M059J (cell line): ENCODE data around the gene PLEKHM3. TPM values are rescaled to one million over a fixed set of nuclear protein-coding genes. Genes with fewer than 3 reads are reported as not detected.

ENCODE experiments used
- DNase-seq: peaks from one replicate; pipeline ENCODE4 v3.0.0-alpha.2; 2012; ENCODE audit warnings: low read depth
- total RNA-seq: library from RNA; depleted of rRNA; stranded (reverse); fragments of >200 nt; shearing (Covaris generic); gene quantifications from 2 replicates; pipeline ENCODE4 v1.2.3, GENCODE V29; 2014

Gene PLEKHM3
- total RNA-seq, 1 experiment from 2014 or later, result 5.3 TPM

DNA sequence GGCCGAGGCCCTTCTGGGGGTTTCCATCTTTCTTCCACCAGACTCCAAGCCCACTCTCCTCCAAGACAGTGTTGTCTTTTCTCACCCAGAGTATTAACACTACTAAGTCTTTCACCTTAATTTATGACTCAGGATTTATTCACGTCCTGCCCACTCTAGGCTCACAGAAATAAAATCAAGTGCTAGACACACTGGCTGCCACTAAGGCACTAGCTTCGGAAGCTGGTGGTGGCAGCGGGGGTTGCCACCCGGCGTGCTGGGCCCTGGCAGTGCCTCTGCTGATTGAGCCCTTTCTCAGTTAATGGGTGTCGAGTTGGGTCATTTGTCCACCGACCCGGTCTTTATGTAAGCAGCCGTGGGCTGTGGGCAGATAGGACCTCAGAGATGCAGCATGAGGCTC lies 162.0 kb downstream of the PLEKHM3 start:
- peak; percentile 18 for DNase-seq

- DNase-seq, result no peak
Measured at GRCh38 chr2:207861789-207862188, 163.5 kb downstream of the PLEKHM3 start.

- DNase-seq, result no peak
Measured at GRCh38 chr2:207860685-207861084, 164.6 kb downstream of the PLEKHM3 start.

GRCh38 chr2:207855591-207855990 lies 169.7 kb downstream of the PLEKHM3 start:
- no peak for DNase-seq

DNA sequence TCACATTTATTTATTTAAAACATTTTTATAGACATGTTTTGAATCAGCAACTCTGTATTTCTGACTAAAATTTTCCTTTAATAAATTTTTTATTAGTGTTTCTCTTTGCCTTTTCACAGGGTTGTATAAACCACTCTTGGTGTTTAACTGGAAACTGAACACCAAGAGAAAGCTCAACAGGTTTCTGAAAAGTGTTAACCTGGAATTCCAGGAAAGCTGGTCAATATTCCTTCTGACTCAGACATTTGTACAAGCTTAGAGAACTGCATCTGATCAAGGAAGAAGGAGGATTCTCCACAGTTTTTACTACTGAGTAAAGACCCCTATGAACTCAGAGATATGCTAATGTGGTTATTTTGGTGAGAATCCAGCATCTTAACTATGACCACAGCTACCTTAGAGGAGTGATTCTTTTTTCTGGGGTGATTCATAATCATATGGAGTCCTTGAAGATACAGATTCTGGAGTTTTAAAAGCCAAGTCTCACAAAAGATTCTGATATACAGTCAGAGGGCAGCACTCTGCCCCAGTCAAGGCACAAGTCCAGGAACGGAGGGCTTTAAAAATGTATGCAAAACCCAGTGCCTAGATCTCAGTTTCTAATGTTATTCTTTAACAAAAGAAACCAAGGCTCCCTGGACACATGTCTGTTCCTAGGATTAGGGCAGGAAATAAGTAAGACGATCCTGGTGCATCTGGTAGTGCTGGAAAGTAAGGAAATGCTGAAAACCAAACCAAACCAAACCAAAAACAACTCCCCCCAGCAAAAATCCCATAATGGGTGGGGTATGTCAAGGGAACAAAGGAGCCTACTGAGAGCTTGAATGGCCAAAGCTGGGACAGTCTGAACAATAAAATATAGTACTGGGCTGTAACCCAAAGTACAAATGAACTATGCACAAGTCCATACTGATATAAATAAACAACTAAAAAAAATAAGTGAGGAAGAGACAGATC lies 170.6 kb downstream of the PLEKHM3 start:
- DNase-seq, result peak; percentile 75

DNA sequence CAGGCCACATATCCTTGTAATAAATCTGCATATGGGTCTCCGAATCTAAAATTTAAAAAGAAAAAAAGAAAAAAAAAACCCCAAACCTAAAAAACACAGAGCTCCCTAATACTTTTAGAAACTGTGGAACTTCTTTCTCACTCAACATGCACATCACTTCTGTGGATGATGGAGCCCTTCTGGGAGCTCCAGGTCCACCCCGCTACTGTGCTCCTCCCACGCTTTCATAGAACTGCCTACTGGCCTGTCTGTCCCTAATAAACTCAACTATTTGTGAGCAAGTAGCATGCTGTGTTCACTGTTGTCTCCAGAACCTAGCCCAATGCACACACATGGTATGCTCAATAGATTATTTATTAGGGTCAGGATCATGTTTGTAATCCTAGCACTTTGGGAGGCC lies 172.5 kb downstream of the PLEKHM3 start:
- DNase-seq, result no peak

- no peak for DNase-seq
Measured at GRCh38 chr2:207849443-207849842, 175.9 kb downstream of the PLEKHM3 start.

- no peak for DNase-seq
Measured at GRCh38 chr2:207848545-207848928, 176.8 kb downstream of the PLEKHM3 start.

DNA sequence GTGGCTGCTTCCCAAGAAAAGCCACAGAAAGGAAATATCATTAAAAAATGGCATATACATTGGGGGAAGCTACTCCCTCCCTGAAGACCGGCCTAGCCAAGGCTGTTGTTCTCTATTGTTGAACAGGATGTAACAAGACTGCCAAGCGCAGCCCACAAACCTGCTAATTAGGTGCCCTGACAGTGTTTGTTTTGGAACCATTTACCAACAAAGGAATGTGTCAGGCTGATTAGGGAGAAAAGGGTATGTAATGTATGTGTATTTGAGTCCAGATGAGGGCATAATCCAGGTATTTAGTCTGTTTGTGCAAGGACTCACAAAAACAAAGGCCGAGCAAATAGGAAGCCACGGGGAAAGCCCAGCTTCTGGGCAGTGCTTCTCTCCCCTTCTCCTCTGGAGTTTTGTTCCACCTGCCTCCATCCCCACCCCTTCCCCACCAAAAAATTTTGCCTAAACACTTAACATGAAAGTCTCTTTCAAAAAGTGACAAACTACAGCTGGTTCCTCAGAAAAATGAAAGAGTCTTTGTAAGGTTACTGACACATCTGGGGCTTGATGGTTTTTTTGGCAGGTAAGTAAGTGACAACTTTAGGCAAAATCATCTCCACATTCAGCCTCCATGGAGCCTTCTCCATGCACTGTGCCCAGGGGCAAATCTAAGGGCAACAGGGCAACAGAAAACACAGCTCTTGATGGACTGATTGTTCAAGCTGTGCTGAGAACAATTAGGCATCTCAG lies 177.4 kb downstream of the PLEKHM3 start:
- DNase-seq, result peak; percentile 78

- peak; percentile 19 for DNase-seq
Measured at GRCh38 chr2:207847098-207847806, 178.1 kb downstream of the PLEKHM3 start.

- no peak for DNase-seq
Measured at GRCh38 chr2:207845202-207845864, 180.0 kb downstream of the PLEKHM3 start.

DNA sequence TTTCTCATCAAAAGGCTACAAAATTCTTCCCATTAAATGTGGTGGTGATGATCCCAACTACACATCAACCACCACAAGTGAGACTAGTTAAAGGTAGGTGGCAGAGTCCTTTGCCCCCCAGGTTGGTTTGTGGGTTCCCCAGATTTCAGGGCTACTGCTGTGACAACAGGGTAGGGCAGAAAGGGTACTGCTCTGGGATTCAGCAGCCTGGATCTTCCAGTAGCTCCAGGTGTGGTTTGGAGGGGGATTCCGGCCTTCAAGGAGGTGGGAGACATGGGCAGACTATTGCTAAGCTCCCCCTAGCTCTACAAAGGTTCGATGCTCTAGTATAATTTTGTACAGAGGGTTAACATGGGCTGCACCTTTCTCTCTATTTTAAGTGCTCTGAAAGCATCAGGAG lies 180.7 kb downstream of the PLEKHM3 start:
- no peak for DNase-seq

GRCh38 chr2:207840101-207840500 lies 185.2 kb downstream of the PLEKHM3 start:
- no peak for DNase-seq

DNA sequence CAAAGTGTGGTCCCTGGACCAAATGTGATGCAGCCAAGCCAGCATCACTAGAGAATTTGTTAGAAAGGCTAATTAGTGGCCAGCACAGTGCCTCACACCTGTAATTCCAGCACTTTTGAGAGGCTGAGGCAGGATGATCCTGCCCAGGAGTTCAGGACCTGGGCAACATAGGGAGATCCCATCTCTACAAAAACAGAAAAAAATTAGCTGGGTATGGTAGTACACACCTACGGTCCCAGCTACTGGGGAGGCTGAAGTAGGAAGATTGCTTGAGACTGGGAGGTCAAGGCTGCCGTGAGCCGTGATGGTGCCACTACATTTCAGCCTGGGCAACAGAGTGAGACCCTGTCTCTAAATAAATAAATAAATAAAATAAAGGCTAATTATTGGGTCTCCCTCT lies 185.8 kb downstream of the PLEKHM3 start:
- DNase-seq, result no peak

DNA sequence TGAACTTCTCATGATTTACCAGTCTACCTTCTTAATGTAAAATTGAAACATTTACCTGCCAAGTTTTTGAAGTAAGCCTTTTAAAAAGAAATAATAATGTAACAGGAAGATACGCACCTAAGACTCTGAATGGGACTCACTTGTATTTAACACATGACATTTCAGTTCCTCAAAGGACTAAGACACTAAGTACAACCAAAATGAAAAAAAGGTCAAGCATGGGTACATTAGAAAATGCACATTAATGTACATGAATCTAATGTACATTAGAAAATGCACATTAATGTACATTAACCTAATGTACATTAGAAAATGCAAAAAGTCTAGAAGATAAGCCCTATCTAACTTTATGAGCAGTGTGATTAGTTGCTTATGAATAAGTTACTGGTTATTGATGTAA lies 186.3 kb downstream of the PLEKHM3 start:
- DNase-seq, result no peak

- no peak for DNase-seq
Measured at GRCh38 chr2:207836521-207837133, 188.7 kb downstream of the PLEKHM3 start.

GRCh38 chr2:207835805-207836204 lies 189.5 kb downstream of the PLEKHM3 start:
- no peak for DNase-seq

DNA sequence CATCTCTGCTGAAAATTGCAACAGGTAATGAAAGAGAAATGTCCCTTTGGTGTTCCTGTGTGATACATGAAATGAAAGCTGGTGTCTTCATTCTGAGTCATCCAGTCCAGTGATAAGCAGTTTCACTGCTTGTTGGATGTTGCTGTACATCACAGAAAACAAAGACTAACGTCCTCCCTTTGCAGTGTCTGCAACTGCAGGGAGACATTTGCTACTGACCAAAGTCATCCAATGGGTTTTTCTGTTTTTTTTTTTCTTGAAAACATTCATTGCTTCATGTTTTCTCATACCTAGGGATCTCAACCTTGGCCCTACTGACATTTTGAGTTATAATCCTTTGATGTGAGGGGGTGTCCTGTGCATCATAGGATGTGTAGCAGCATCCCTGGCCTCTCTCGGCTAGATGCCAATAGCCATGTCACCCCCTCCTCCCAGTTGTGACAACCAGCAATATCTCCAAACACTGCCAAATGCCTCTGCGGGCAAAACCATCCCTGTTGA lies 192.0 kb downstream of the PLEKHM3 start:
- peak; percentile 33 for DNase-seq

DNA sequence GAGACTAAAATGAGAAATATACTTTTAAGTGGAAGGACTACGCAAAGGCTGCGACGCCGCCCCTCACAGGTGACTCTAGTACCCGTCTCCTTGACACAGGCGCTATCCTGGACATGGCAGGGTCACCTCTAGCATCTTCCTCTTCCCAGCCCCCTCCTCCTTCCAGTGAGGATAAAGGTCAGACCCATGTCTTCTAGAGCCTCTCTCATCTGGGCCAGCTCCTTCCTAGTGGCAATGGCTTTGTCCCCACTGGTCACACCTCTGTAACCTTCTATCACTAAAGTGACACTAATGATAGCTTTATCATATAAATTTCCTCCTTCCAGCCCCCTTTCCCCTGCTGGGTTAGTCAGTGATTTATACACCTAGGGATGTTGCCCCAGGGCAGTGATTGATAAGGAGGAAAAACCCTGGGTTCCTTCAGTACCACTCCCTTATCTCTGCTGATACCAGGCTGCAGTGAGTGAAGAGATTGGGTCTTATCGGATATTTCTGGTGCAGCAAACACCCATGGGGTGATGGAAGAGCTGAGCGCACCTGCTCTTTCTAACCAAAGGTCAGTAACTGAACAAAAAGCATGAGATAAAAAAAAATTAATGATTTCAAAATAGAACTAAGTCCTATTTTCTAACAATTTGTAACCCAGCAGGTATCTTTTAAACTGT lies 193.6 kb downstream of the PLEKHM3 start:
- no peak for DNase-seq

GRCh38 chr2:207830778-207831438 lies 194.4 kb downstream of the PLEKHM3 start:
- no peak for DNase-seq
